ENCODE results near the gene THAP7.

GRCh38 chr22:20988573-20989322 lies 13.2 kb downstream of the THAP7 start:
- 0 out of 4 replicates have a peak, but pooled peaks of 1 of the 2 experiments have one; percentile 13 for TF ChIP-seq CTCF (conservative IDR thresholded peaks at IDR 0.05; ENCODE audit: low read depth in 2 of 2)
- TF ChIP-seq REST (IDR thresholded peaks at IDR 0.05; ENCODE audit: unreplicated experiment), result no peak
- no peak for TF ChIP-seq CREB1 (CRISPR knock-in tag; IDR thresholded peaks at IDR 0.05; ENCODE audit: low read depth)
- TF ChIP-seq EZH2 (IDR thresholded peaks at IDR 0.05; ENCODE audit: low read depth, unreplicated experiment), result no peak
- TF ChIP-seq EZH2phosphoT487 (IDR thresholded peaks at IDR 0.05; ENCODE audit: unreplicated experiment), result no peak
- TF ChIP-seq POLR2AphosphoS5 (IDR thresholded peaks at IDR 0.05; ENCODE audit: low read depth), result no peak
- TF ChIP-seq STAT1 (IDR thresholded peaks at IDR 0.05; ENCODE audit: unreplicated experiment), result no peak
- no peak for TF ChIP-seq JUNB (IDR thresholded peaks at IDR 0.05; ENCODE audit: unreplicated experiment)
- TF ChIP-seq ETS1 (IDR thresholded peaks at IDR 0.05), result no peak
- no peak for TF ChIP-seq ZNF114 (CRISPR knock-in tag; IDR thresholded peaks at IDR 0.05)
- no peak for TF ChIP-seq ZNF331 (CRISPR knock-in tag; IDR thresholded peaks at IDR 0.05; ENCODE audit: low read depth)
- no peak for TF ChIP-seq ZNF462 (CRISPR knock-in tag; IDR thresholded peaks at IDR 0.05)
- no peak for TF ChIP-seq NANOG (IDR thresholded peaks at IDR 0.05; ENCODE audit: borderline replicate concordance)
